ENCODE results near the gene AFP.

AFP gene

GRCh38 chr4:73408181-73408867 lies 27.7 kb upstream of the AFP start:
- Mint-ChIP-seq H3K9me3 (no peaks in the 10 kb centered on the region), H3K27ac (no peak overlapping the region), H3K36me3 (ENCODE audit: low read depth) (no peaks in the 10 kb centered on the region), H3K4me3 (no peak overlapping the region), H3K27me3 (ENCODE audit: low read depth) (no peaks in the 10 kb centered on the region), H3K4me1 (ENCODE audit: low read depth) (no peaks in the 10 kb centered on the region)
- no peak for DNase-seq (ENCODE audit: low spot score)

GRCh38 chr4:73409012-73409862 lies 26.8 kb upstream of the AFP start:
- Mint-ChIP-seq H3K4me3 (no peak overlapping the region), H3K4me1 (ENCODE audit: low read depth) (no peaks in the 10 kb centered on the region), H3K9me3 (no peaks in the 10 kb centered on the region), H3K27ac (no peak overlapping the region), H3K27me3 (ENCODE audit: low read depth) (no peaks in the 10 kb centered on the region), H3K36me3 (ENCODE audit: low read depth) (no peaks in the 10 kb centered on the region)
- DNase-seq (ENCODE audit: low spot score), result no peak

- H3K27ac Mint-ChIP-seq, result no peak overlapping the region
- H3K4me1 Mint-ChIP-seq (ENCODE audit: low read depth), result no peaks in the 10 kb centered on the region
- H3K36me3 Mint-ChIP-seq (ENCODE audit: low read depth), result no peaks in the 10 kb centered on the region
- H3K4me3 Mint-ChIP-seq, result no peak overlapping the region
- no peaks in the 10 kb centered on the region for H3K9me3 Mint-ChIP-seq
- no peaks in the 10 kb centered on the region for H3K27me3 Mint-ChIP-seq (ENCODE audit: low read depth)
- no peak for DNase-seq (ENCODE audit: low spot score)
Measured at GRCh38 chr4:73409978-73410548, 26.0 kb upstream of the AFP start.

- no peak for DNase-seq (ENCODE audit: low spot score)
- no peak overlapping the region for H3K27ac Mint-ChIP-seq
- no peaks in the 10 kb centered on the region for H3K27me3 Mint-ChIP-seq (ENCODE audit: low read depth)
- no peaks in the 10 kb centered on the region for H3K9me3 Mint-ChIP-seq
- H3K36me3 Mint-ChIP-seq (ENCODE audit: low read depth), result no peaks in the 10 kb centered on the region
- H3K4me3 Mint-ChIP-seq, result no peak overlapping the region
- H3K4me1 Mint-ChIP-seq (ENCODE audit: low read depth), result no peaks in the 10 kb centered on the region
Measured at GRCh38 chr4:73410916-73411730, 24.9 kb upstream of the AFP start.

GRCh38 chr4:73411731-73412414 lies 24.1 kb upstream of the AFP start:
- no peak for DNase-seq (ENCODE audit: low spot score)
- Mint-ChIP-seq H3K9me3 (no peaks in the 10 kb centered on the region), H3K36me3 (ENCODE audit: low read depth) (no peaks in the 10 kb centered on the region), H3K27me3 (ENCODE audit: low read depth) (no peaks in the 10 kb centered on the region), H3K4me3 (no peak overlapping the region), H3K27ac (no peak overlapping the region), H3K4me1 (ENCODE audit: low read depth) (no peaks in the 10 kb centered on the region)

- no peaks in the 10 kb centered on the region for H3K4me1 Mint-ChIP-seq (ENCODE audit: low read depth)
- no peaks in the 10 kb centered on the region for H3K9me3 Mint-ChIP-seq
- H3K27me3 Mint-ChIP-seq (ENCODE audit: low read depth), result no peaks in the 10 kb centered on the region
- no peak overlapping the region for H3K4me3 Mint-ChIP-seq
- no peak for DNase-seq (ENCODE audit: low spot score)
- no peaks in the 10 kb centered on the region for H3K36me3 Mint-ChIP-seq (ENCODE audit: low read depth)
- H3K27ac Mint-ChIP-seq, result no peak overlapping the region
Measured at GRCh38 chr4:73413294-73413755, 22.7 kb upstream of the AFP start.

- no peak overlapping the region for H3K27ac Mint-ChIP-seq
- H3K4me1 Mint-ChIP-seq (ENCODE audit: low read depth), result no peaks in the 10 kb centered on the region
- no peaks in the 10 kb centered on the region for H3K9me3 Mint-ChIP-seq
- no peaks in the 10 kb centered on the region for H3K36me3 Mint-ChIP-seq (ENCODE audit: low read depth)
- no peak overlapping the region for H3K4me3 Mint-ChIP-seq
- H3K27me3 Mint-ChIP-seq (ENCODE audit: low read depth), result no peaks in the 10 kb centered on the region
- DNase-seq (ENCODE audit: low spot score), result no peak
Measured at GRCh38 chr4:73414936-73415271, 21.1 kb upstream of the AFP start.

GRCh38 chr4:73415807-73416238 lies 20.2 kb upstream of the AFP start:
- H3K4me1 Mint-ChIP-seq (ENCODE audit: low read depth), result no peaks in the 10 kb centered on the region
- DNase-seq (ENCODE audit: low spot score), result no peak
- no peak overlapping the region for H3K27ac Mint-ChIP-seq
- H3K9me3 Mint-ChIP-seq, result no peaks in the 10 kb centered on the region
- no peaks in the 10 kb centered on the region for H3K36me3 Mint-ChIP-seq (ENCODE audit: low read depth)
- no peaks in the 10 kb centered on the region for H3K27me3 Mint-ChIP-seq (ENCODE audit: low read depth)
- no peak overlapping the region for H3K4me3 Mint-ChIP-seq

GRCh38 chr4:73416423-73417087 lies 19.5 kb upstream of the AFP start:
- Mint-ChIP-seq H3K27ac (no peak overlapping the region), H3K4me3 (no peak overlapping the region), H3K9me3 (no peaks in the 10 kb centered on the region), H3K36me3 (ENCODE audit: low read depth) (no peaks in the 10 kb centered on the region), H3K27me3 (ENCODE audit: low read depth) (no peaks in the 10 kb centered on the region), H3K4me1 (ENCODE audit: low read depth) (no peaks in the 10 kb centered on the region)
- DNase-seq (ENCODE audit: low spot score), result no peak

GRCh38 chr4:73417342-73417741 lies 18.7 kb upstream of the AFP start:
- no peak overlapping the region for H3K4me3 Mint-ChIP-seq
- H3K27ac Mint-ChIP-seq, result no peak overlapping the region
- no peak for DNase-seq (ENCODE audit: low spot score)
- no peaks in the 10 kb centered on the region for H3K27me3 Mint-ChIP-seq (ENCODE audit: low read depth)
- H3K36me3 Mint-ChIP-seq (ENCODE audit: low read depth), result no peaks in the 10 kb centered on the region
- no peaks in the 10 kb centered on the region for H3K4me1 Mint-ChIP-seq (ENCODE audit: low read depth)
- H3K9me3 Mint-ChIP-seq, result no peaks in the 10 kb centered on the region

GRCh38 chr4:73417973-73418372 lies 18.0 kb upstream of the AFP start:
- no peaks in the 10 kb centered on the region for H3K9me3 Mint-ChIP-seq
- no peaks in the 10 kb centered on the region for H3K4me1 Mint-ChIP-seq (ENCODE audit: low read depth)
- no peak overlapping the region for H3K4me3 Mint-ChIP-seq
- no peak overlapping the region for H3K27ac Mint-ChIP-seq
- no peak for DNase-seq (ENCODE audit: low spot score)
- H3K36me3 Mint-ChIP-seq (ENCODE audit: low read depth), result no peaks in the 10 kb centered on the region
- no peaks in the 10 kb centered on the region for H3K27me3 Mint-ChIP-seq (ENCODE audit: low read depth)

- H3K9me3 Mint-ChIP-seq, result no peaks in the 10 kb centered on the region
- no peak overlapping the region for H3K27ac Mint-ChIP-seq
- no peaks in the 10 kb centered on the region for H3K4me1 Mint-ChIP-seq (ENCODE audit: low read depth)
- no peaks in the 10 kb centered on the region for H3K36me3 Mint-ChIP-seq (ENCODE audit: low read depth)
- H3K27me3 Mint-ChIP-seq (ENCODE audit: low read depth), result no peaks in the 10 kb centered on the region
- H3K4me3 Mint-ChIP-seq, result no peak overlapping the region
- DNase-seq (ENCODE audit: low spot score), result no peak
Measured at GRCh38 chr4:73418677-73419076, 17.3 kb upstream of the AFP start.
